ENCODE measurements around the gene FOXQ1.

Gene FOXQ1, protein sequence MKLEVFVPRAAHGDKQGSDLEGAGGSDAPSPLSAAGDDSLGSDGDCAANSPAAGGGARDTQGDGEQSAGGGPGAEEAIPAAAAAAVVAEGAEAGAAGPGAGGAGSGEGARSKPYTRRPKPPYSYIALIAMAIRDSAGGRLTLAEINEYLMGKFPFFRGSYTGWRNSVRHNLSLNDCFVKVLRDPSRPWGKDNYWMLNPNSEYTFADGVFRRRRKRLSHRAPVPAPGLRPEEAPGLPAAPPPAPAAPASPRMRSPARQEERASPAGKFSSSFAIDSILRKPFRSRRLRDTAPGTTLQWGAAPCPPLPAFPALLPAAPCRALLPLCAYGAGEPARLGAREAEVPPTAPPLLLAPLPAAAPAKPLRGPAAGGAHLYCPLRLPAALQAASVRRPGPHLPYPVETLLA

DNA sequence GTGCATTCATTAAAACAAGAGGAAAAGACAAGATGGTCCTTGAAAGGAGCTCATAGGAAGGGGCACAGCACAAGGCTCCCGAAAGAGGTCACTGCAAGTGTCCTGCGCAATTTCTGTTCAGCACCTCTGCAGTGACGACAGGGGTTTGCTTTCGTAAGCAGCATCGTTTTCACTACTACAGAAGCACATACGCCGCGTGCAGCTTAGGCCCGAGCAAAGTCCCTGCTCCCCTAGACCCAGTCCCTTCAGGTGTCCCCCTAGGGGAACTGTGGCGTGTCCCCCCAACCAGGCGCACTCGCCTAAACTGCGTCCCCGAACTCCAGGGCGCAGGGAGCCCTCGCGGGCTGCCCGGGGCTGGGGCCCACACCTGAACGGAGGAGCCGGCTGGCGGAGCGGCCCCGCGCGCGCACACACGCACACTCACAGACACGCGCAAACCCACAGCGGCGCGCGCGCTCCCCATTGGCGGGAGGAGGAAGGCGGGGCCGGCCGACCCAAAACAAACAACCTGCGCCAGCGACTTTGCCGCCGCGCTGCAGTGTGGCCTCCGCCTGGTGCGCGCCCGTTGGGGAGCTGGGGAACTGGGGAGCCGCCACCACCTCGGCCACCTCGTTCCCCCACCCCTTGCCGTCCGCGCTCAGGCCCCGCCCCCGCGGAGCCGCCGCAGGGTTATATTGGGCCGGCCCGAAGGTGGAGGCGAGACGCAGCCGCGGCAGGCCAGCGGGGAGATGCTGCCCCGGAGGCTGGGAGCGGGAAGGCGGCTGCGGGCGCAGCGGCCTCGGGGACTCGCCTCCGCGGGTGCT lies at the start of gene FOXQ1:
FOXQ1 (plus strand) TSS at position 699 of the 803 bp plus-strand sequence. CDS start 607 bp downstream, outside the sequence.
- DNase-seq (ENCODE audit: low read depth, low spot score): peak; percentile 76
- H3K27ac ChIP-seq: peak within 1 kb of the TSS; percentile 97

DNA sequence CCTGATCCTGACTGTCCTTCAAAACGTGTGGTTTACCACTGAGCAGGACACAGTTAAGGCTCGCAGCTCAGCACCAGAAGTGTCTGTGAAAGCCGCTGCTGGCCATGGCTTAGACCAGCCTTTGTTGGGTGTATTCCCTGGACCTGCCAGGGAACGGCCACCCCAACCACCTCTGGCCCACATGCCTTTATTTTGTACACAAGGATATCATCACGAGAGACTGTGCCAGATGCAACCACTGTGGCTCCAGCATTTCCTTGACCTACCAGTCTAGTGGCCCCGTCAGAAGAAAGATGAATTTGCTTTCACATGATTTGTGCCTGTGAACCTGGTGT lies 49.2 kb upstream of the FOXQ1 start:
- DNase-seq (ENCODE audit: low read depth, low spot score): no peak

DNA sequence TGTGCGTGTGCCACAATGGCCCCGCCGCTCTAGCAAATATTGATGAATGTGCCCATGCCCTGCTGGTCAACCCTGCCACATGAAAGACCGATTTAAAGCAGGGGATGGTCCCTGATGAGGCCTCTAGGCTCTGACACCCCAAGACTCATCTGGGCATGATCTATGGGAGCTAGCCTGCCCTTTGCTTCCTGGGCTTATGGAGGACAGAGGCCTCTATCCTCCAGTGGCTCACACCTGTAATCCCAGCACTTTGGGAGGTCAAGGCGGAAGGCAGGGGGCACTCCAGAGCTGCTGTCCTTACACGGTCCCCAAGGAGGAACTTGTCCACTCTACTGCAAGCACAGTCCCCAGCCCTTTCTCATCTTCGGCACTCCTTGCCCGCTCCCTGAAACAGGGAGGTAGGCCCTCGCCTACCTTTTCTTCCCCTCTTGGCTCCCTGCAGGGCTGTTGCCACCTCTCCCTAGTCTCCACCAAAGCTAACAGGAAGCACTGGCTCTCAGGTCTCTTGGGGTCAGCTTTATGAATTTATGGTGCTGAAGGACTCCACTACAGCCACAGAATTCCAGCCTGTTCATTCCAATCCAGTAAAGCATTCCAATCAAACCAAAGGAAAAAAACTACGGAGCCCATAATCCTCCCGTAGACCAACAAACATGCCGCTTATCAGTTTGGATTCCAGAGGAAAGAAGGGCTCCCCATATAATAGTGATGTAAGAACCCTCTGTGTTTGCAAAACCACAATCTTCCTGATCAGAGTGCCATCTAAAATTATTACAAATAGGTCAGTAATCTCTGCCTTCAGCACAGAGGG lies 48.7 kb upstream of the FOXQ1 start:
- no peak for DNase-seq (ENCODE audit: low read depth, low spot score)
- H3K27ac ChIP-seq: no peak overlapping the region

More for the DNA sequence above, 49.2 kb upstream of the FOXQ1 start:
- H3K27ac ChIP-seq: no peak overlapping the region

- H3K27ac ChIP-seq: no peak overlapping the region
- DNase-seq (ENCODE audit: low read depth, low spot score): no peak
These were observed 48.0 kb upstream of the FOXQ1 start for GRCh38 chr6:1263850-1264377.

GRCh38 chr6:1264619-1265445 lies 47.1 kb upstream of the FOXQ1 start:
- no peak overlapping the region for H3K27ac ChIP-seq
- no peak for DNase-seq (ENCODE audit: low read depth, low spot score)

DNA sequence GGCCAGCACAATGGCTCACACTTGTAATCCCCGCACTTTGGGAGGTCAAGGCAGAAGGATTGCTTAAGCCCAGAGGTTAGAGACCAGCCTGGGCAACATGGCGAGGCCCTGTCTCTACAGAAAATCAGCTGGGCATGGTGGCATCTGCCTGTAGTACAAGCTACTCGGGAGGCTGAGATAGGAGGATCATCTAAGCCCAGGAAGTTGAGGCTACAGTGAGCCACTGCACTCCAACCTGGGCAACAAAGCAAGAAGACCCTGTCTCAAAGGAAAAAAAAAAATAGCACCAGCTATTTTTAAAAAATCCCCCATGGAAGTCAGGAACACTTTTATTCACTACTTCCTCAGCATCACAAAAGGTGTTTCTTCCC lies 45.2 kb upstream of the FOXQ1 start:
- no peak for DNase-seq (ENCODE audit: low read depth, low spot score)
- peak overlapping the region; percentile 44 for H3K27ac ChIP-seq

GRCh38 chr6:1267057-1267732 lies 44.7 kb upstream of the FOXQ1 start:
- peak; percentile 91 for DNase-seq (ENCODE audit: low read depth, low spot score)

GRCh38 chr6:1267790-1268762 lies 43.8 kb upstream of the FOXQ1 start:
- no peak overlapping the region for H3K27ac ChIP-seq

More at GRCh38 chr6:1267057-1267732, 44.7 kb upstream of the FOXQ1 start:
- peak overlapping the region; percentile 44 for H3K27ac ChIP-seq

DNA sequence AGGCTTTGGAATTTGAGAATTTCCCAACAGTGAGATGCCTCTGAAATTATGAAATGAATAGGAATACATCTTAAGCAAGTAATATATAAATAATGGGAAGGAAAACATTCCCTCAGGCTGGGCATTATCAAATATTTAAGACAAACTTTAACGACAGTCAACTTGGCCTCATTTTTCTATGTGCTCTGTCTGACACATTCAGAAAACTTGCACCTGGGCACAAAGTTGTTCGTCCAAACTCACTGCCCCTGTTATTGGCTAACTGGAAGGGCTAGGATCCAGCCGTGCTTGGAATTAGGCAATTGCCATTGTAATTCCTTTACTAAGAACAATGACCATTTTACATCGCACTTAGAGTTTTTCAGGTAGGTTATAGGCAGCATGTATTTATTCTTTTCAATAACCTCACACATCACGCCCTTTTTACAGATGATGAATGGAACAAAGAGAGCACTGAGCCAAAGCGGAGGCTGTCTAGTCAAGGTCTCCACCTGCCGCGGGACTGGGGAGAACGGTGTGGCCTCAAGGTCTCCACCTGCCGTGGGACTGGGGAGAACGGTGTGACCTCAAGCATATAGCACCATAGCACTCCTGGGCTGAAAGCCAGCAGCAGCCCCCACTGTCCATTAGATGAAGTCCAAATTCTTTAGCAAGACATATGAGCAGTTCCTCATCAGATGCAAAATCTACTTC lies 40.7 kb upstream of the FOXQ1 start:
- H3K27ac ChIP-seq: no peak overlapping the region
- DNase-seq (ENCODE audit: low read depth, low spot score): no peak

More at GRCh38 chr6:1267790-1268762, 43.8 kb upstream of the FOXQ1 start:
- DNase-seq (ENCODE audit: low read depth, low spot score): no peak

GRCh38 chr6:1278061-1278720 lies 33.7 kb upstream of the FOXQ1 start:
- no peak overlapping the region for H3K27ac ChIP-seq

GRCh38 chr6:1279065-1279464 lies 32.8 kb upstream of the FOXQ1 start:
- no peak for DNase-seq (ENCODE audit: low read depth, low spot score)
- H3K27ac ChIP-seq: no peak overlapping the region

More at GRCh38 chr6:1278061-1278720, 33.7 kb upstream of the FOXQ1 start:
- DNase-seq (ENCODE audit: low read depth, low spot score): no peak

DNA sequence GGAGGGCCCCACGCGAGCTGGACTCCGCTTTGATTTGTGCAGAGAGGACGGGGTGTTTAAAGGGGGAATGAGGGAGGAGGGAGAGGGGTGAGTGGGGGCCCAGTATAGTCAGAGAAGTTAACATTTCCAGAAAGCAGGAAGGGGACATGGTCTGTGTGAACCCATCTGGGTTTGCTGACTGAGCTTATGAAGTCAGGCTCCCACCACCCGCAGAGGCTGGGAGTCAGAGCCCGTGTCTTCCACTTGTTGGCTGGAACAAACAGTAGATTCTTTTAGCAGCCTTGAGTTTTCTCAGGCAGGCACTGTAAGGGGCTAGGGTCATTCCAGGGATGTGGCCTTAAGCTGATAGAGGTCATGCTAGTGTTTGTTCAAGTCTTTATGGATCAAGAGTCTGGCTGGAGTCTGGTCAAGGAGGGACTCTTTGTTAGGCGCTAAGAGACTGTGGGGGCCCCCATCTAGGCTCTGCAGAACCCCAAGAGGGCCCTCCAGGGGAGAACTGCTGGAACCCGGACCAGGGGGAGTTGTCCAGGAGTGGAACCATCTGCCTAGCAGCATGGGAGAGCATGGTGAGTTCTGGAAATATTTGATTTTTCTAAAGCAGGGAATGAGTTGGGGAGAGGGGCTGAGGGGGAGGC lies 31.1 kb upstream of the FOXQ1 start:
- no peak overlapping the region for H3K27ac ChIP-seq
- DNase-seq (ENCODE audit: low read depth, low spot score): no peak

- no peak overlapping the region for H3K27ac ChIP-seq
- DNase-seq (ENCODE audit: low read depth, low spot score): no peak
These were observed 30.2 kb upstream of the FOXQ1 start for GRCh38 chr6:1281746-1282145.

DNA sequence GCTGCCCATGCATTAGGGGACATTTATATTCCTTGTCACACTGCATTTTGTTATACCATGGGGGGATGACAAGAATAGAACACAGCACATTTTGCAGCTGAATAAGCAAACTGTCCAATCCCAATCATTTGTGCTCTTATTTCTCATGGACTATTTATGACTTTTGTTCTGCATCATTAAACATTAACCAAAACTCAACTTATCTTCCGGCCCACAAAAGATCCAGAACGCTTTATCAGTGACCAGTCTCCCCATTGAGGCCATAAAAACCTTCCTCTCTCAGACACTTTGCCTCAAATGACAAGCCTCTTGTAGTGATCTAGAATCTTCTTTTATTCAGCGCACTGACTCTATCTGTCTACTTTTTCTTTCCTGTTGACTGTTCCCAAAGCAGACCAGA lies 28.4 kb upstream of the FOXQ1 start:
- no peak for DNase-seq (ENCODE audit: low read depth, low spot score)
- H3K27ac ChIP-seq: no peak overlapping the region

DNA sequence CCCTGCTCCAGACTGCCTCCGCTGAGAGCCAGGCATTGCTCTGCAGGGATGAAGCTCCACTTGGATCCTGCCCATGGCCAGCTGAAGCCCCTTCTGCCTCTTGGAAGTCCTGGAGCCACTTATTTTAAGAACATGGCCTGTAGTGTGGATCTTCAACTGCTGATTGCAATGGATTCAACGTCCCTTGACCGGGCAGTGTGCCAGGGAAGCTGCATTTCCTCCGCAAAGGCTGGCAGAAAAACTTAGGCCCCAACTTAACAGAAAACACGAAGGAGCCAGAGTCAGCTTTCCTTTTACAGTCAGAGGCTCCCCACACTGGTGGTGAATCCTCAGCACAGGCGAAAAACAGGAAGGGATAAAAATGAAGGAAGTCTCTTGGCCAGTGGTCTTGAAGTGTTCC lies 26.3 kb upstream of the FOXQ1 start:
- peak overlapping the region; percentile 89 for H3K27ac ChIP-seq
- DNase-seq (ENCODE audit: low read depth, low spot score): no peak

DNA sequence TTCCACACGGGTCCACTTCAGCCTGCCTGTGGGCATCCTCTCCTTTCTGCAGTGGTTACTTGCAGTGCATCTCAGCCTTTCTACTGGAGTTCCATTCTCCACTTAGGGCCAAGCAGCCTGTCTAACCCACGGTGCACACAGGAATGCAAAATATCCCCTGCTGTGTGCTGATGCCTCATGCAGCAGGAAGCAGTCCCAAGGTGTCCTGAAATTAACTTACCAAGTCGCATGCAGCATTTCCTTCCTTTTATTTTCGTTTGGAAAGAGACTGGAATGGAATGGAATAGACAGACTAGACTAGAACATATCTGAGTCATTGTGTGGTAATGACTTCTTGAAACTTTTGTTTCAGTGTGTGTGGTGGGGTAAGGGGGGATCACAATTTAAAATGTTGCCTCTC lies 25.9 kb upstream of the FOXQ1 start:
- peak overlapping the region; percentile 89 for H3K27ac ChIP-seq
- peak; percentile 16 for DNase-seq (ENCODE audit: low read depth, low spot score)

Data from epithelial cell of prostate (primary cell).